HG03196 (cell line): Measurements from ENCODE around the gene KIAA1755.
"Not testable (repeated sequence)": the region's sequence is repeated elsewhere in the genome, so short reads cannot be mapped to it uniquely, and the experiment has no call there.

Source experiments
- ATAC-seq: cut with Tn5 transposase; IDR thresholded peaks from one replicate; pipeline ENCODE4 v1.9.1; 2021; ENCODE audit not compliant: unreplicated experiment

Gene KIAA1755

DNA sequence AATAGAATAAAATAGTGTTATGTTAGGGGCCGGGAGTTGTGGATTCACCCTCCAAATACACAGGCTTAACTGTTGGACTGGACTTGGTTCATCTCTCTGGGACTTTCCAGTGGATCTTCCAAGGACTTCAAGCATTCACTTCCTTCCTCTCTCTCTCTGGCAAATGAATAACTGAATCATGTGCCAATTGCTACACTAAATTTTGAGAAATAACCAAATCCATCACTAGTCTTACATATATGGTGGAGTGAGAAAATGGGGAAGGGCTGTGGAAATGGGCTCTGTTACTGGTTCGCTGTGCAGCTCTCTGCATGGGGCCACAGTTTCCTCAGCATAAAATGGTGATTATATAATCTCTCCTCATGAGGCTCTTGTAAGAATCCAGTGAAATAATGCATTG lies 6.8 kb upstream of the KIAA1755 start:
- ATAC-seq: no peak

DNA sequence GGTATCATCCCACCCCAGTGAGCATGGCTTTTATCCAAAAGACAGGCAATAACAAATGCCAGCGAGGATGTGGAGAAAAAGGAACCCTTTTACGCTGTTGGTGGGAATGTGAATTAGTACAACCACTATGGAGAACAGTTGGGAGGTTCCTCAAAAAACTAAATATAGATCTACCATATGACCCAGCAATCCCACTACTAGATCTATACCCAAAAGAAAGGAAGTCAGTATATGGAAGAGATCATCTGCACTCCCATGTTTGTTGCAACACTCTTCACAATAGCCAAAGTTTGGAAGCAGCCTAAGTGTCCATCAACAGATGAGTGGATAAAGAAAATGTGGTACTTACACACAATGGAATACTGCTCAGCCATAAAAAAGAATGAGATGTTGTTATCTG lies 5.9 kb upstream of the KIAA1755 start:
- ATAC-seq: no peak

DNA sequence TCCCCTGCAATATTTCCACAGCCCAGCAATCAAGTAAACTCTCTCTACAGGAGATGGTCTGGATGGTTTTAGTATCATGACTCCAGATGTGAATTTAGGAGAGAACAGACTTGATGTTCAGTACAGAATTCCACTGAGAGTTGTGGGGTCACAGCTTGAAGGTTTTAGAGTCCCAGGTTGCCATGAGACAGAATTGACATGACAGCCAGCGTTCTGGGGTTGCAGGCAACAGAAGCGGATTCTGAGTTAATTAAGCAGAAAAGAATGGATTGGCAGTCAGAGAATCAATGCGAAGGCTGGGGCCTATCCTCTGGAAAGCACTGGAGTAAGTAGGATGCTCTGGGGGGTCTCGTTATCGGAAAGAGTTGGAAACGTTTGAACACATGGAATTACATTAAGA lies 2.4 kb upstream of the KIAA1755 start:
- no peak for ATAC-seq

DNA sequence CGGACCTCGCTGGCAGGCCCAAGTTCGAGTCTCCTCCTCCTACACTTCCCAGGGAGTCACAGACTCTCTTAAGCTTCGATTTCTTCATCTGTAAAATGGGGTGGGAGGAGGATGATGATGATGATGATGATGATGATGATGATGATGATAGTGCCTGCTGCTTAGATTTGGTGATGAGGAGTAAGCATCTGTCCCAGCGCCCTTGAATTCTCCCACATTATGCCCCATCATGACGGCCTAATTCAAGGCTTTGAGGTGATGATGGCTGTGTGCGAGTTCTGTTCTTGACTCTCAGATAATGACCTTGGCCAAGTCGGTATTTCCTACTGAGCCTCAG lies 487 bp upstream of the KIAA1755 start:
- ATAC-seq: no peak

DNA sequence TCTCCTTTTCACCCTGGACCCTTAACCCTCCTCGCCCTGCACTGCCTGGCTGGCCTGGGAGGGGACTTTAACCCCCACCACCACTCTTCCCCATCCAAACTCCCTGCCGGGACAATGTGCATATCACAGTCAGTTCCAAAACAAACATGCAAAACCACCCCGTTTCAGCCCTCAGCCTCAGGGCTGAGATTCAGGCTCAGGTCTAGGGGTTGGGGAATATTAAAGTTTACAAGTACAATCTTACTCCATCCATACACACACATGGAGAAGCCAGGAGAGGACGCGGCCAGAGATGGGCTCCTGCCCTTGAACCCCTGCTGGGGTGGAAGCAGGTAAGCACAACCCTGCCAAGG lies 534 bp downstream of the KIAA1755 start:
- no peak for ATAC-seq

GRCh38 chr20:38258545-38259215 lies 1.9 kb downstream of the KIAA1755 start:
- no peak for ATAC-seq

DNA sequence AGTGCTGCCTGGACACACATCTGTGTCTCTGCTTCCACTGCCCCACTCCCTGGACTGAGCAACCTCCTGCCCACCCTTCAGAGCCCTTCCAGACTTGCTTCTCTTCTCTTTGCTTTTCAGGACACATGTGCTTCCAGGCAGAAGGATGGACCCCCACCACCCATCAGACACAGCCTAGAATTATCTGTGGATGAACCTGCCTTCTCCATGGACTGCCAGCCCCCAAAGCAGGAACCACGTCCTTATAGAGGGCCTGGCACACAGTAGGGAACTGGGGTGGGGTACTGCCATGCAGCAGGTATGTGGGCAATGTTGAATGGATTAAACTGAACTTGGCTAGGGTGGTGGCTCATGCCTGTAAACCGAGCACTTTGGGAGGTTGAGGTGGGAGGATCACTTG lies 3.6 kb downstream of the KIAA1755 start:
- ATAC-seq: no peak

GRCh38 chr20:38256021-38256420 lies 4.5 kb downstream of the KIAA1755 start:
- ATAC-seq: no peak

- ATAC-seq: no peak
These were observed 5.1 kb downstream of the KIAA1755 start for GRCh38 chr20:38255393-38255792.

DNA sequence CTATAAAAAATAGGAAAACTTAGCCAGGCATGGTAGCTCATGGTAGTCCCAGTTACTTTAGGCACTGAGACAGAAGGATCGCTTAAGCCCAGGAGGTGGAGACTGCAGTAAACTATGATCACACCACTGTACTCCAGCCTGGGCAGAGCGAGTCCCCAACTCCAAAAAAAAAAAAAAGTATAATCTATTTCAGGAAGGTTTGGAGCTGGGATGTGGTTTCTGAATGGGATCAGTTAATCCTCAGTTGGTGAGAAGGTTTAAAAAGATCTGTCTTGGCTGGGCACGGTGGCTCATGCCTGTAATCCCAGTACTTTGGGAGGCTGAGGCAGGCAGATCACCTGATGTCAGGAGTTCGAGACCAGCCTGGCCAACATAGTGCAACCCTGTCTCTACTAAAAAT lies 5.9 kb downstream of the KIAA1755 start:
- not testable (repeated sequence) for ATAC-seq

DNA sequence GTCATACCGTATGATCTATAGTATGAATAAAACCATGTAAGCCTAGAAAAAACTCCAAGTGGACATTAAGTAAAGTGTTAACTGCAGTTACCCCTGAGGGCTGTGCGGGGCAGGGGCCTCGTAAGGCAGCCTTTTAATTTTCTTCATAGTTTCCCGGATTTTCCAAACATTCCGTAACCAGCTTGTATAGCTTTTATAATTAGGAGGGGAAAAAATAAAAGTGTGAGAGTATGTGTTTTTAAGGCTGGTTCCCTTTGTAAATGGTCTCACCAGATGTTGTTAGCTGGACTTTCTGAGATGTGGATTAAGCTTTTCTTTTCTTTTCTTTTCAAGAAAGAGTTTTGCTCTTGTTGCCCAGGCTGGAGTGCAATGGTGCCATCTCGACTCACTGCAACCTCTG lies 7.0 kb downstream of the KIAA1755 start:
- no peak for ATAC-seq

GRCh38 chr20:38252292-38253288 lies 7.9 kb downstream of the KIAA1755 start:
- no peak for ATAC-seq

GRCh38 chr20:38251441-38251840 lies 9.1 kb downstream of the KIAA1755 start:
- not testable (repeated sequence) for ATAC-seq

DNA sequence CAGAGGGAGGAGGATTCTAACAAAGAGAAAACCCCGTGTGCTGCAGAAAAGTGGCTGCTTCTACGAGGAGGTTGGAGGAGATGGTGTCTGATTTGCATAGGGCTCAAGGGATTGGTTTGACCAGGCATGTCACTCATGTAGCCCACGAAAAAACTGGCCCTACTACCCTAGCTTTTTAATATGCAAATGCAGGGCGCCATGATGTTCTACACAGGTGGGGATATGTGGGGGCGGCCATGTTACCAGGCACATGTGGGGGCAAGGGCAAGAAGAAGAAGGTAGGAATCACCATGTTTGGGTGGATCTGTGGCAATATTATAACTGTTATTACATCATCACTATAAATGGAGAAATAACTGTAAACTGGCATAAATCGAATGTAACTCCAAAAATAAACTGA lies 9.9 kb downstream of the KIAA1755 start:
- no peak for ATAC-seq

DNA sequence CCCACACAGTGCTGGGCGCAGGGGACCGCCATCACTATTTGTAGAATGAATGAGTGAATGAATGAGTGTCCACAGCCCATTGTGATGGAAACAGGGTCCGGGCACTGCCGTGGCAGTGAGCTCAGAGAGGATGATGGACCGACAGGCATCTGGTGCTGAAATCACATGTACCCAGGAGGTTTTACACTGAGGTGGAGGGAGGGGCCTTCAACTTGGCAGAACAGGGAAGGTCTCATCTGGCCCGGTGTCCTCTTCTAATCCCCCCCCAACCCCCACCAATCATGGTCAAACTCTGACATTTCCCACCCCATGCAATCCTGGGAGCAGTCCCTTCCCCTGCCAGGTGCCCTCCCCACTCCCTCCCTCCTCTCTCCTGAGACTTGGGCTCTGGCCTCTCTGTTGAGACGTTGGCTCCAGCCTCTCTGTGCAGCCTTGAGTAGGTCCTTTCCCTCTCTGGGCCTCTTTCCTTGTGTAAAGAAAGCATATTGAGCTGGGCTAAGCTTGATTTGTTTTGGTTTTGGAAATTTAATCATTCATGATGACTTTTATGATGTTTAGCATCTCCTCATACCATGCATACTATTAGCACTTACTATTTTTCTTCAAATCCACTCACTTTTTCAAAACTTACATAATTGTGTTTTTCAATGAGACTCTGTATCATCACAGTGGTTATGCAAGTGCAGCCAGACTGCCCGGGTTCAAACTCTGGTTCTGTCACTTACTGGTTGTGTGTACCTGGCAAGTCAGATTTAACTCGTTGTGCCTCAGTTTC lies 10.8 kb downstream of the KIAA1755 start:
- no peak for ATAC-seq

- no peak for ATAC-seq
These were observed 12.4 kb downstream of the KIAA1755 start for GRCh38 chr20:38248133-38248532.

- not testable (repeated sequence) for ATAC-seq
These were observed 12.8 kb downstream of the KIAA1755 start for GRCh38 chr20:38247725-38248124.

- ATAC-seq: no peak
These were observed 13.4 kb downstream of the KIAA1755 start for GRCh38 chr20:38247166-38247509.

- ATAC-seq: no peak
These were observed 14.0 kb downstream of the KIAA1755 start for GRCh38 chr20:38246357-38247165.

DNA sequence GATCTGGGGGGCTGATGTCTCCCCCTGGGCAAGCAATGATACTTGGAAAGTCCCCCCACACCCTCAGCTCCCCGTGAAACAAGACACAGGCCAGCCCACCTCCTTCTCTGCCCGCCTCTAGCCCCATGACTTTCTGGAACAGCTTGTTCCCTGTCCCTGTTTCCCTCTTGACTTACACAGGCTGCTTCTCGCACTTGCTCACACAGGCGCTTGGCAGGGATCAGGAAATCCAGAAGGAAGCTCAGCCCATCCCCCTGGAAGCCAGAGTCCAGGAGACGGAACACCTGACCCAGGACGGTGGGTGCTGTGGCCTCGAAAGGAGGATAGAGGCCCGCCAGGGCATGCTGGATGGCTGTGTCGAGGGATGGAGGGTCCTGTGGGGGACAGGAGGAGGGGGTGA lies 14.8 kb downstream of the KIAA1755 start:
- no peak for ATAC-seq

DNA sequence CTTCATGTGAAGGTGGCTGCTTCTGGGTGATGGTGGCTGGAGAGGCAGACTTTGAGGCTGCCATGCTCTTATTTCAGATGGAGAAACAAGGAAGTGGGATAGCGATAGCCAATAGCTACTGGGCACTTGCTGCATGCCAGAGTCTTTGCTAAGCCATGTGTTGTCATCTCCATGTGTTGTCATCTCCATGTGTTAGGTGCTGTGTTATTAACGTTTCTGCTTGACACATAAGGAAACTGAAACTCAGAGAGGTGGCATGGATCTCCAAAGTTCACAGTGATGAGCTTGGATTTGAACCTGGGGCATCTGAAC lies 16.9 kb downstream of the KIAA1755 start:
- ATAC-seq: no peak
